Anterior cingulate cortex (tissue), 58 donors: ENCODE results near the gene ATL3.
A peak's percentile ranks its signal among the peaks of the same experiment; 100 is the strongest.
"Not testable (repeated sequence)": the region's sequence is repeated elsewhere in the genome, so short reads cannot be mapped to it uniquely, and the experiment has no call there.

ENCODE experiments used
- DNase-seq, 58 donors: peaks; one replicate each; lab custom pipeline; 2025; lab: John Stamatoyannopoulos, UW

Gene ATL3

DNA sequence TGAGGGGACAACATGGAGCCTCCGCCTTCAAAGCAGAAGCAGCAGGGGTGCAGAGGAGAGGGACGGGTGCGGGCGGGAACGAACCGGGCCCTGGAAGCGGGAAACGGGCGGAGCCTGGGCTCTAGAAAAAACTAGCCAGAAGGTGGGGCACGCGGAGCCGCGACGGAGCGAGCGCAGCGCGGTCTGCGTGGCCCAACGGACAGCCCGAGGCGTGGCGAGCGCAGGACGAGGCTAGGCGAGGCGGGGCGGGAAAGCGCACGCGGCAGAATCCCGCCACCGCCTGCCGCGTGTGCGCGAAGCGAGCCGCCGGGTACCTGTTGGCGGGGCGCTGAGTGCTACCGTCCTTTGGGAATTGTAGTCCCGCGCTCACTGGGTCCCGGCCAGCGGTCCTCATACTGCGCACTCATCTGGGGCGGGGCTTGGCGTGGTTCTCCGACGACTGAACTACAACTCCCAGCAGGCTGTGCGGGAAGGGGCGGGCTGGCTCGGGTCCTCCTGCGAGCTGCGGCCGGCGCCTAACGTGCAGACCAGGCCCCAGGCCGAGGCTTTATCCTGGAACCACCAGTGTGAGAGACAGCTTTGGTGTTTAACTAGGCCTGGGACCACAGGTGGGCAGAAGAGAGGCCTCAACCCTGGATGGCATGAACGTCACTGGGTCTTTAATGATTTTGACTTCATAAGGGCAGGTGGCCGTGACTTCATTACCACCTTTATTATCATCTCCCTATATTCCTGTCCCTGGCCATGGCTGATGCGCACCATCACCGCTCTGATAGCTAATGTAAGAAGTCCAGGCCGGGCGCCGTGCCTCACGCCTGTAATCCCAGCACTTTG, at the start of gene ATL3:
TSS of gene ATL3 (minus strand) at position 55 of the 834 bp plus-strand sequence. CDS start at position 14, 41 bp downstream.
- peak; percentile 68 to 98 (median 94) for DNase-seq

DNA sequence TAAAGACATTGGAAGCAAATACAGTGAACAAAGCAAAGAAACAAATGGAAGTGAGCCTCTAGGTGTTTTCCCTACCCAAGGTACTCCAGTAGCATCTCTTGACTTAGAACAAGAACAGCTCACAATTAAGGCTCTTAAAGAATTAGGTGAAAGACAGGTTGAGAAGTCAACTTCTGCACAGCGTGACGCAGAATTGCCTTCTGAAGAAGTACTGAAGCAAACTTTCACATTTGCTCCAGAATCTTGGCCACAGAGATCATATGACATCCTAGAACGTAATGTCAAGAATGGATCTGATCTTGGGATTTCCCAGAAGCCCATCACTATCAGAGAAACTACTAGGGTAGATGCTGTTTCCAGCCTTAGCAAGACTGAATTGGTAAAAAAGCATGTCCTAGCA, 49.4 kb upstream of the ATL3 start:
- no peak for DNase-seq

DNA sequence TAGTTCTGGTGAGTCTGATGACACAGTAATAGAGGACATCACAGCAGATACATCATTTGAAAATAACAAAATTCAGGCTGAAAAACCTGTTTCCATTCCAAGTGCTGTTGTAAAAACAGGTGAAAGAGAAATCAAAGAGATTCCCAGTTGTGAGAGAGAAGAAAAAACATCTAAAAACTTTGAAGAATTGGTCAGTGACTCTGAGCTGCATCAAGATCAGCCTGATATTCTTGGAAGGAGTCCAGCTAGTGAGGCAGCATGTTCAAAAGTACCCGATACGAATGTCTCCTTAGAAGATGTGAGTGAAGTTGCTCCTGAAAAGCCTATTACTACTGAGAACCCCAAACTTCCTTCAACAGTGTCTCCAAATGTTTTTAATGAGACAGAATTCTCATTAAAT, 48.8 kb upstream of the ATL3 start:
- no peak for DNase-seq

- DNase-seq = no peak
Measured at GRCh38 chr11:63719001-63719400, 47.8 kb upstream of the ATL3 start.

DNA sequence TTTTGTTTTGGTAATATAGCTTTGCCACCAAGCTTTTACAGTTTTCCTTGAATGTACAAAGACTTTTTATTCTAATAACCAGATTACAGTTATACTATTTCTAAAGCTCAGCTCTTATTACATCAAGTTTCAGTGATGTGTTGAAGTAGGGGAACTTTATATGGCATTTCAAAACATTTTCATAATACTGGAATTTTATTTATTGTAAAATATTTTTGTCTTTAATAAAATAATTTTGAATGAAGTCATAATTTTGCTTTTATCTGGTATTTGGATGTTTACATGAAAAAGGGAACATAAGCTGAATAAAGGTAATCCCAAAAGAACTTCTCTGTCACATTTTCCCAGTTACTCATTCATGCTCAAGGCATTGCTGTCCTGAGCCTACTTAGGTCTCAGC, 44.9 kb upstream of the ATL3 start:
- no peak for DNase-seq

DNA sequence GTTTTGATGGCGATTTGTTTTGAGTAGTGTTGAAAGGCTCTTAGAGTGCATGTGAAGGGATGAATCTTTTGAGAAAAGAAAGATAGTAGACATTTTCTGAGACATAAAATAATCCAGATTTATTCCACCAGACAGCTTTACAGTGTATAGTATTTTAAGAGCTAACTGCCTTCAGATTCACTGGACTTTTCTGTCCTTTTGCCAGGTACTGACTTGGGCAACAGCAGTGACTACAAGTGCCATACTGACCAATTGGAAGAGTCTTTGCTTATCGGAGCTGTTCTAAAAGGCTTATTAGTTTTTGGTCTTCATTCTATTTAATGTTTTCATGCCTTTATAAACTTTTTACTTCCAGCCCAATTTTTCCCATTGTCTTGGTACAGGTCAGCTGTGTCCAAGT, 42.6 kb upstream of the ATL3 start:
- DNase-seq = no peak

DNA sequence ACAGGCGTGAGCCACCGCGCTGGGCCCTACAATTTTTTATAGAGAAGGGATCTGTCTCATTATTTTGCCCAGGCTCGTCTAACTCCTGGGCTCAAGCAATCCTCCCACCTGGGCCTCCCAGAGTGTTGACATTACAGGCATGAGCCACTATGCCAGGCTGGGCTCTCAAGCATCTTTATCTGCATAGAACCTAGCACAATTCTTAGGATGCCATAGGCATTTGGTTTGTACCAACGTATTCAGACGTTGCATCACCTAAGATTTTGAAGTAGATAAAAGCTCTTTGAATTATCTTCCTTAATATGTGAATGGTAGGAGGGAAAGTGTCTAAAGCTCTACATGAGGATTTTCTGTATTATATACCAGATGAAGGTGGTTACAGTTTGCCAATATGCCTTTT, 40.7 kb upstream of the ATL3 start:
- DNase-seq = no peak

DNA sequence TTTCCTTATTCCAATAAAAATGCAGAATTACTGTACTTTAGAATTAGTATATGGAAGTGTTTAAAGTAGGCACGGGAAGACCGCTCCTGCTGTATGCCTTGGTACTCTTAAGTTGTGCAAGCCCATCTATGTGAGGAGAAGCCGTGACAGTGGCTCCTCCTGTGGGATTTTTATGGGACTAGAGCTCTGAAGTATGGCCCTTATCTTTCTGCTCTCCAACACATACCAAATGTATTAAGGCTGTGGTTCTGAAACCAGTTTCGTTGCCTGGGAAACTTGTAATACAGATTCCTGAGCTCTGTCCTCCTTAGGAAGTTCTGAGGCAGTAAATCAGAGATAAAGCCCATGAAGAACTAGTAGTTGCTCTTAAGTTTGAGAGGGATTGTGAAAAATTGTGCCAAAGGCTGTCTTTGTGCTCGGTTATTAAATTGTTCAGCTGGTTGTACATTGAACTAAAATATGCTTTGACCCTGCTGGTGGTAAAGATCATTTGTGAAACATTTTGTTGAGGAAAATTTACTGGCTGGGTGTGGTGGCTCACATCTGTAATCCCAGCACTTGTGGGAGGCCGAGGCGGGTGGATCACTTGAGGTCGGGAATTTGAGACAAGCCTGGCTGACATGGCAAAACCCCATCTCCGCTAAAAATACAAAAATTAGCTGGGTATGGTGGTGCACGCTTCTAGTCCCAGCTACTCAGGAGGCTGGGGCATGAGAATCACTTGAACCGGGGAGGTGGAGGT, 39.5 kb upstream of the ATL3 start:
- no peak for DNase-seq

- no peak for DNase-seq
Measured at GRCh38 chr11:63709336-63709884, 38.2 kb upstream of the ATL3 start.

GRCh38 chr11:63708764-63709163, 37.6 kb upstream of the ATL3 start:
- no peak for DNase-seq

DNA sequence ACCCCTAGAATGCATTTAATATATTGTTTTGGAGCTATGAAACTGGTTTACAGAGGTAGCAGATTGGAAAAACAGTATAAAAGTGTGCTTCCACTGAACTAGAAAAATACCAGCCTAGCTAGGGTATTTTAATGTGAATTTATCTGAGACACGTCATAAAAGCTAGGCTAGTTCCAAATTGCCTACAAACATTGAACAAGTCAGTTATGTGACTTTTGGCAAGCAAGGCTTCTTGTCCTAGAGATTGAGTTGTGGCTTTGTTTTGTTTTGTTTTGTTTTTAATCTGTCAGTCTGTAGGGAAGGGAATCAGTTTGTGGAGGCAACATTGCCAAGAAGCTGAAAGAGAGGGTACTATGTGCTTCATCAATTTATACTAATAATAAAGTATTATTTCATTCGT, 34.4 kb upstream of the ATL3 start:
- peak in 1 of 58 donors; percentile 23 for DNase-seq

DNA sequence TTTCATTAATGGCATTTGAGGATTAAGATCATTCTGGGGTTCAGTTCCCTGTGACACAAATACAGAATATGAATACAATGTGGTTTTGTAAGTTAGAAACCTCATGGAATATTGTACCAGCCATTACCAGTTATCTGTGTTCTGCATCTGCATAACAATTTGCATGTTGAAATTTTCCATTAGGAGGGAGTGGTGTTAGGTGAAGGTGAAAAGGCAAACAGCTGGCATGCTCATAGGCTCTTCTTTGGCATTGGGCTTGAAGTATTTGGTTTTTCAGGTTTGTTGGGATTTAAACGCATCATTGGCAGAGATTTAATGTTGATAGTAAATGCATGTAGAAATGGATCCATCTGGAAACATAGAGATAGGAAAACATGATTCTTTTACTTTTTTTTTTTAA, 28.7 kb upstream of the ATL3 start:
- DNase-seq = no peak

- DNase-seq = no peak
Measured at GRCh38 chr11:63698976-63699733, 28.0 kb upstream of the ATL3 start.

- no peak for DNase-seq
Measured at GRCh38 chr11:63694596-63694995, 23.4 kb upstream of the ATL3 start.

GRCh38 chr11:63687845-63688244, 16.7 kb upstream of the ATL3 start:
- DNase-seq = no peak

- DNase-seq = no peak
Measured at GRCh38 chr11:63686926-63687325, 15.8 kb upstream of the ATL3 start.

DNA sequence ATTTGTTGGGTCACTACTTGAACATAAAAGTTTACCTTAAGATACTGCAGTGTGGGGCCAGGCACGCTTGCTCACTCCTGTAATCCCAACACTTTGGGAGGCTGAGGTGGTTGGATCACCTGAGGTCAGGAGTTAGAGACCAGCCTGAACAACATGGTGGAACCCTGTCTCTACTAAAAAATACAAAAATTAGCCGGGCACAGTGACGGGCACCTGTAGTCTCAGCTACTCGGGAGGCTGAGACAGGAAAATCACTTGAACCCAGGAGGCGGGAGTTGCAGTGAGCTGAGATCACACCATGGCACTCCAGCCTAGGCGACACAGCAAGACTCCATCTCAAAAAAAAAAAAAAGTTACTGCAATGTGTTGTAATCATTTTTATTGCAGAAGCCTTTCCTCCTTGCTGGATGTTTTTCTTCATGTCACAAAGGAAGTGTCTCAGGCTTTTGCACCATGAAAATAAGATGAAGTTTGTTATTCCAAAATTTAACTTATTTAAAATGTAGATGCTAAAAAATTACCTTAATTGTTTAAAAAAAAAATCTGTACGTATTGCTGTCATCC, 14.1 kb upstream of the ATL3 start:
- DNase-seq = not testable (repeated sequence)

- peak in 1 of 58 donors; percentile 11 for DNase-seq
Measured at GRCh38 chr11:63683133-63683991, 12.2 kb upstream of the ATL3 start.
